Small intestine (tissue), 7 donors: ENCODE data around the gene ZNF439. TPM values are rescaled to one million over a fixed set of nuclear protein-coding genes. Genes with fewer than 3 reads are reported as not detected.
"Not testable (repeated sequence)": the region's sequence is repeated elsewhere in the genome, so short reads cannot be mapped to it uniquely, and the experiment has no call there.

Experiments used
- DNase-seq, 2 donors: peaks; one replicate each; pipeline versions ENCODE4 v3.0.0 to v3.0.0-alpha.2; 2013
- FAIRE-seq: peaks from 2 replicates; lab custom pipeline; 2012; peaks lifted over from hg19 to GRCh38; lab: Jason Lieb, UNC
- H3K27ac ChIP-seq, 3 donors: one replicate each; pipeline ENCODE4 v1.5.1; 2013; ENCODE audit warnings: low read length in 2 of 3, mild to moderate bottlenecking in 2 of 3, control low read depth in 1 of 3, inconsistent platforms in 1 of 3, low read depth in 1 of 3, moderate library complexity in 1 of 3
- H3K27me3 ChIP-seq, 3 donors: one replicate each; pipeline ENCODE4 v1.6.1; 2013; ENCODE audit warnings: low read length in 3 of 3, inconsistent platforms in 1 of 3; ENCODE audit not compliant: control insufficient read depth in 3 of 3, insufficient read depth in 3 of 3
- H3K36me3 ChIP-seq, 3 donors: one replicate each; pipeline ENCODE4 v1.6.1; 2013; ENCODE audit warnings: low read length in 3 of 3, inconsistent platforms in 1 of 3, low read depth in 1 of 3, mild to moderate bottlenecking in 1 of 3, moderate library complexity in 1 of 3; ENCODE audit not compliant: control insufficient read depth in 3 of 3, insufficient read depth in 2 of 3
- H3K4me1 ChIP-seq, 3 donors: one replicate each; pipeline ENCODE4 v1.6.1; 2013; ENCODE audit warnings: low read length in 2 of 3, inconsistent platforms in 1 of 3, low read depth in 1 of 3, mild to moderate bottlenecking in 1 of 3, moderate library complexity in 1 of 3; ENCODE audit not compliant: control insufficient read depth in 3 of 3, insufficient read depth in 2 of 3
- H3K4me3 ChIP-seq, 3 donors: one replicate each; pipeline ENCODE4 v1.5.1; 2013; ENCODE audit warnings: low read length in 3 of 3, control low read depth in 1 of 3, inconsistent platforms in 1 of 3, low read depth in 1 of 3, mild to moderate bottlenecking in 1 of 3, moderate library complexity in 1 of 3
- H3K9me3 ChIP-seq, 2 donors: one replicate each; pipeline ENCODE4 v1.6.1; 2013; ENCODE audit warnings: low read depth in 1 of 2, low read length in 1 of 2; ENCODE audit not compliant: control insufficient read depth in 2 of 2, insufficient read depth in 1 of 2
- WGBS, 3 donors: extraction: QIAGEN DNeasy Blood & Tissue Kit; methylation state at CpG; one replicate each; pipeline ENCODE4 v1.1.7; 2013; 5-methylcytosine and 5-hydroxymethylcytosine counted together
- polyA plus RNA-seq, 4 donors: library from polyadenylated mRNA; stranded (reverse) in 3 of 4; unstranded in 1 of 4; fragments of 200-250 nt in 3 of 4; fragments of 120-200 nt in 1 of 4; gene quantifications; one replicate each; pipeline versions ENCODE4 v1.2.1 to v1.2.3, GENCODE V29; 2013
- donor health status: healthy with polysubstance abuse.
- donor health status: control.
- donor health status: control.
- donor health status: Bipolar disorder and iron deficiency.
- donor health status: healthy.

The ZNF439 gene
- polyA plus RNA-seq, 4 donors, result 1.1 to 8.0 (median 4.2) TPM

DNA sequence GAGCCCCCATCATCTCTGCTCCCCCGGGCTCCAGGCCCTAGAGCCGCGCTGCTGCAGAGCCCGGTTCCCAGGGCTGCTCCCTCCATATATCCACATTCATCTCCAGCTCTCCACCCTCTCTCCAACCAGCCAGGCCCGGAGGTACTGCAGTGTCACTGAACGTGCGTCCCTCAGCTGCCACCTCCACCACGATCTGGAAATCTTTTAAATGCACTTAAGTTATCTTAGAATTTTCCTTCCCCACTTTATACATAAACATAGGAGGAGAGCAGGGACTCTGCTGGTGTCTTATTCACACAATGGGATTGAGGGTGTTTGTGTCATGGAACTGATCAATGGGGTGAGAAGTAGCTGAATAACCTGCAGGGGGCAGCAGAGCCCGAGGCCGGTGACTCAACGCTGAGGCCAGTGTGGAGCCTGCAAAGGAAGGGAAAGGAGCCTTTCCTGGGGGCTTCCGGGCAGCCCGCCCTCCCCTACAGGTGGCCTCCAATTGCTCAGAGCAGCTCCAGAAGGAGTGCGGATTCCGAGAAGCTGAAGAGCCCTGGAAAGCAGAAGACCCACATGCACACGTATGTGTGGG lies 31.3 kb downstream of the ZNF439 start:
- H3K36me3 ChIP-seq, H3K27me3 ChIP-seq, FAIRE-seq, H3K4me3 ChIP-seq, H3K4me1 ChIP-seq, H3K27ac ChIP-seq: not testable (repeated sequence)
- peak in 1 of 2 donors; percentile 24 for DNase-seq
- H3K9me3 ChIP-seq, result peaks cover 2 to 15% of the 10 kb centered on the region in 2 donors
- 78 to 85% (median 83%) methylated on average over 16 of the region's 16 CpGs for WGBS, 3 donors

- Histone ChIP-seq H3K36me3 (no peaks in the 10 kb centered on the region), H3K27me3 (no peaks in the 10 kb centered on the region), H3K4me3 (no peak overlapping the region), H3K4me1 (no peaks in the 10 kb centered on the region), H3K27ac (no peak overlapping the region), H3K9me3 (peaks cover 2 to 19% of the 10 kb centered on the region in 2 donors)
- FAIRE-seq (no peak), DNase-seq (no peak)
- 92 to 94% (median 94%) methylated on average over 12 of the region's 12 CpGs for WGBS, 3 donors
These were observed 32.1 kb downstream of the ZNF439 start for GRCh38 chr19:11880598-11880997.

GRCh38 chr19:11881151-11881800 lies 32.8 kb downstream of the ZNF439 start:
- H3K27ac ChIP-seq, result no peak overlapping the region
- FAIRE-seq, result no peak
- H3K9me3 ChIP-seq, result peaks cover 2 to 21% of the 10 kb centered on the region in 2 donors
- no peaks in the 10 kb centered on the region for H3K27me3 ChIP-seq
- no peak overlapping the region for H3K4me3 ChIP-seq
- WGBS, 3 donors, result 13 to 19% (median 16%) methylated on average over 10 of the region's 10 CpGs
- no peaks in the 10 kb centered on the region for H3K36me3 ChIP-seq
- peak; percentile 73 to 83 for DNase-seq
- no peaks in the 10 kb centered on the region for H3K4me1 ChIP-seq

- H3K27ac ChIP-seq, result no peak overlapping the region
- WGBS, 3 donors, result 56 to 88% (median 67%) methylated on average over 2 of the region's 2 CpGs
- DNase-seq (no peak), FAIRE-seq (no peak)
- peaks cover 0 to 5% (median 0%) of the 10 kb centered on the region in 3 donors for H3K4me1 ChIP-seq
- no peak overlapping the region for H3K4me3 ChIP-seq
- no peaks in the 10 kb centered on the region for H3K27me3 ChIP-seq
- no peaks in the 10 kb centered on the region for H3K36me3 ChIP-seq
- peaks cover 2 to 28% of the 10 kb centered on the region in 2 donors for H3K9me3 ChIP-seq
These were observed 34.1 kb downstream of the ZNF439 start for GRCh38 chr19:11882606-11883005.

GRCh38 chr19:11887234-11887610 lies 38.7 kb downstream of the ZNF439 start:
- DNase-seq (no peak), FAIRE-seq (no peak)
- Histone ChIP-seq H3K27me3 (no peaks in the 10 kb centered on the region), H3K4me3 (peak overlapping the region in 1 of 3 donors; percentile 86), H3K4me1 (peaks cover 0 to 5% (median 0%) of the 10 kb centered on the region in 3 donors), H3K27ac (peak overlapping the region in 2 of 3 donors; percentile 82 to 97), H3K9me3 (peaks cover 0 to 28% of the 10 kb centered on the region in 2 donors), H3K36me3 (peaks cover 0 to 7% (median 0%) of the 10 kb centered on the region in 3 donors)
- WGBS, 3 donors, result 29 to 51% (median 49%) methylated on average over 7 of the region's 7 CpGs

GRCh38 chr19:11887611-11888531 lies 39.3 kb downstream of the ZNF439 start, which contains the start of gene ZNF69:
ZNF69 (plus strand) TSS chr19:11887782; CDS start chr19:11887924, 142 bp downstream.
- Histone ChIP-seq H3K4me1 (peaks cover 0 to 5% (median 0%) of the 10 kb centered on the region in 3 donors), H3K4me3 (peak within 1 kb of the TSS; percentile 61 to 86 (median 71)), H3K9me3 (peaks cover 0 to 34% of the 10 kb centered on the region in 2 donors), H3K27ac (peak within 1 kb of the TSS; percentile 69 to 97 (median 82)), H3K27me3 (no peaks in the 10 kb centered on the region), H3K36me3 (peaks cover 0 to 11% (median 0%) of the 10 kb centered on the region in 3 donors)
- 0 to 1% (median 1%) methylated on average over 52 to 56 of the region's 56 CpGs for WGBS, 3 donors
- no peak for FAIRE-seq
- peak; percentile 80 to 95 for DNase-seq

DNA sequence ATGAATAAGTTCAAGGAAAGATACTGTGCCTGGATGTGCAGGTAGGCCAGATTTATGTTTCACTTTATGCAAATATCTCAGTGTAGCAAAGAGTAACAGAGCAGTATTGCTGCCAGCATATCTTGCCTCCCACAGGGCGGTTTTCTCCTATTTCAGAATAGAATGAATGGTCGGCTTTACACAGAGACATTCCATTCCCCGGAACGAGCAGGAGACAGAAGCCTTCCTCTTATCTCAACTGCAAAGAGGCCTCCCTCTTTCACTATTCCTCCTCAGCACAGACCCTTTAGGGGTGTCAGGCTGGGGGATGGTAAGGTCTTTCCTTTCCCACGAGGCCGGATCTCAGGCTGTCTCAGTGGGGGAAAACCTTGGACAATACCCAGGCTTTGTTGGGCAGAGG lies 41.4 kb downstream of the ZNF439 start:
- Histone ChIP-seq H3K9me3 (peaks cover 0 to 54% of the 10 kb centered on the region in 2 donors), H3K27ac (peak overlapping the region in 1 of 3 donors; percentile 97), H3K4me3 (peak overlapping the region in 1 of 3 donors; percentile 86), H3K36me3 (peaks cover 0 to 25% (median 0%) of the 10 kb centered on the region in 3 donors)
- not testable (repeated sequence) for H3K4me1 ChIP-seq, H3K27me3 ChIP-seq, FAIRE-seq
- peak in 1 of 2 donors; percentile 45 for DNase-seq
- 79 to 91% (median 86%) methylated on average over 6 of the region's 6 CpGs for WGBS, 3 donors

- Histone ChIP-seq H3K4me1 (peaks cover 0 to 5% (median 0%) of the 10 kb centered on the region in 3 donors), H3K36me3 (peaks cover 0 to 30% (median 0%) of the 10 kb centered on the region in 3 donors), H3K27me3 (no peaks in the 10 kb centered on the region), H3K9me3 (peaks cover 0 to 56% of the 10 kb centered on the region in 2 donors), H3K4me3 (no peak overlapping the region), H3K27ac (no peak overlapping the region)
- FAIRE-seq, result no peak
- 92 to 93% (median 92%) methylated on average over 5 of the region's 5 CpGs for WGBS, 3 donors
- no peak for DNase-seq
These were observed 42.1 kb downstream of the ZNF439 start for GRCh38 chr19:11890634-11891033.
